Smooth muscle cell (in vitro differentiated cells): ENCODE results near the gene SIK2. TPM values are rescaled to one million over a fixed set of nuclear protein-coding genes. Genes with fewer than 3 reads are reported as not detected.

Source experiments
- DNase-seq: peaks from one replicate; lab custom pipeline; 2025; ENCODE audit not compliant: unreplicated experiment; lab: John Stamatoyannopoulos, UW
- H2AFZ ChIP-seq: fragments of 200-600 bp; sonication (generic); 2 replicates; pipeline ENCODE4 v1.6.0; 2016; ENCODE audit warnings: antibody characterized with exemption, low read depth, mild to moderate bottlenecking
- H3F3A ChIP-seq: fragments of 200-600 bp; sonication (generic); 2 replicates; pipeline ENCODE4 v1.6.0; 2017; ENCODE audit warnings: antibody characterized with exemption, low read depth
- H3K27ac ChIP-seq: fragments of 200-600 bp; sonication (generic); 2 replicates; pipeline ENCODE4 v1.5.1; 2016; ENCODE audit warnings: low read depth, mild to moderate bottlenecking
- H3K27me3 ChIP-seq: fragments of 200-600 bp; sonication (generic); 2 replicates; pipeline ENCODE4 v1.6.1; 2016; ENCODE audit warnings: low read depth, mild to moderate bottlenecking
- H3K36me3 ChIP-seq: fragments of 200-600 bp; sonication (generic); 2 replicates; pipeline ENCODE4 v1.5.1; 2016; ENCODE audit warnings: low read depth
- H3K4me1 ChIP-seq: fragments of 200-600 bp; sonication (generic); 2 replicates; pipeline ENCODE4 v1.5.1; 2016; ENCODE audit warnings: low read depth
- H3K4me2 ChIP-seq: fragments of 200-600 bp; sonication (generic); 2 replicates; pipeline ENCODE4 v1.6.0; 2016; ENCODE audit warnings: mild to moderate bottlenecking
- H3K4me3 ChIP-seq: fragments of 200-600 bp; sonication (generic); 2 replicates; pipeline ENCODE4 v1.5.1; 2016; ENCODE audit warnings: mild to moderate bottlenecking
- H3K79me2 ChIP-seq: fragments of 200-600 bp; sonication (generic); 2 replicates; pipeline ENCODE4 v1.6.0; 2016; ENCODE audit warnings: low read depth, mild to moderate bottlenecking
- H3K9ac ChIP-seq: fragments of 200-600 bp; sonication (generic); 2 replicates; pipeline ENCODE4 v1.6.0; 2016; ENCODE audit warnings: low read depth
- H3K9me3 ChIP-seq: fragments of 200-600 bp; sonication (generic); replicated peaks from 2 replicates; pipeline ENCODE4 v1.5.1; 2016; ENCODE audit warnings: low read depth
- H4K20me1 ChIP-seq: fragments of 200-600 bp; sonication (generic); 2 replicates; pipeline ENCODE4 v1.6.0; 2016; ENCODE audit warnings: low read depth
- WGBS: methylation state at CpG from one replicate; pipeline ENCODE4 v1.1.7; 2016; ENCODE audit warnings: low lambda C conversion rate; 5-methylcytosine and 5-hydroxymethylcytosine counted together
- polyA plus RNA-seq: library from polyadenylated mRNA; unstranded; fragments of >200 nt; fragmentation: Nextera tagmentation; extraction: Ambion mirVana; gene quantifications from 2 replicates; pipeline ENCODE4 v1.2.1, GENCODE V29; 2016
- total RNA-seq: library from RNA; depleted of rRNA; stranded (reverse); fragments of >200 nt; gene quantifications from 2 replicates; pipeline ENCODE4 v1.2.3, GENCODE V29; 2014
- TF ChIP-seq, protein P1 (sequence below): fragments of 200-600 bp; sonication (generic); IDR thresholded peaks from 2 replicates; pipeline ENCODE4 v1.5.1; 2017; ENCODE audit warnings: borderline replicate concordance, mild to moderate bottlenecking, antibody characterized with exemption; ENCODE audit not compliant: insufficient read depth, poor library complexity, severe bottlenecking

The SIK2 gene
- total and polyA plus RNA-seq, 2 experiments from 2014 or later: 1.9 to 14.1 TPM

DNA sequence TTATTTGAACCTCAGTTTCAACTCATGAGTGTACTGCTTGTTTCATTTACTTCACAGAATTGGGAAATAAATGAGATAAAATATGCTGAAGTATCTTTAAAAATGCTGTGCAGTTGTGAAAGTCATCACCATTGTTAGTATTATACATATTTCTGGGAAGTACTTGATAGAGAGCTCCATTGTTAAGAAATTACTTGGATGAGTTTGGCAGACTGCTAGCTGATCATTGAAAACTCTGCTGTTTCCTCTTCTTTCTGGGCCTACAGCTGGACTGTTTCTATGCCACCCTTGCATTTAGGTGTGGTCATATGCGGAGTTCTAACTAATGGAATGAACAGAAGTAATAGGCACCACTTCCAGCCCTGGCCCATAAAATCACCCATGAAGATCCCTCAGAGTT is 10.0 kb downstream of the SIK2 start:
- no peak overlapping the region for H3K27ac ChIP-seq
- WGBS: 91% methylated on average over 1 of the region's 1 CpG
- no peak overlapping the region for H3K9ac ChIP-seq
- no peak overlapping the region for H2AFZ ChIP-seq
- H3K4me2 ChIP-seq: no peak overlapping the region
- H3K9me3 ChIP-seq: no peaks in the 10 kb centered on the region
- H4K20me1 ChIP-seq: peaks cover 61% of the 10 kb centered on the region
- no peaks in the 10 kb centered on the region for H3K4me1 ChIP-seq
- H3K27me3 ChIP-seq: no peaks in the 10 kb centered on the region
- H3K79me2 ChIP-seq: peaks cover 70% of the 10 kb centered on the region
- H3F3A ChIP-seq: no peaks in the 10 kb centered on the region
- TF ChIP-seq, protein P1, sequence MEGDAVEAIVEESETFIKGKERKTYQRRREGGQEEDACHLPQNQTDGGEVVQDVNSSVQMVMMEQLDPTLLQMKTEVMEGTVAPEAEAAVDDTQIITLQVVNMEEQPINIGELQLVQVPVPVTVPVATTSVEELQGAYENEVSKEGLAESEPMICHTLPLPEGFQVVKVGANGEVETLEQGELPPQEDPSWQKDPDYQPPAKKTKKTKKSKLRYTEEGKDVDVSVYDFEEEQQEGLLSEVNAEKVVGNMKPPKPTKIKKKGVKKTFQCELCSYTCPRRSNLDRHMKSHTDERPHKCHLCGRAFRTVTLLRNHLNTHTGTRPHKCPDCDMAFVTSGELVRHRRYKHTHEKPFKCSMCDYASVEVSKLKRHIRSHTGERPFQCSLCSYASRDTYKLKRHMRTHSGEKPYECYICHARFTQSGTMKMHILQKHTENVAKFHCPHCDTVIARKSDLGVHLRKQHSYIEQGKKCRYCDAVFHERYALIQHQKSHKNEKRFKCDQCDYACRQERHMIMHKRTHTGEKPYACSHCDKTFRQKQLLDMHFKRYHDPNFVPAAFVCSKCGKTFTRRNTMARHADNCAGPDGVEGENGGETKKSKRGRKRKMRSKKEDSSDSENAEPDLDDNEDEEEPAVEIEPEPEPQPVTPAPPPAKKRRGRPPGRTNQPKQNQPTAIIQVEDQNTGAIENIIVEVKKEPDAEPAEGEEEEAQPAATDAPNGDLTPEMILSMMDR: no peak
- no peak overlapping the region for H3K4me3 ChIP-seq
- H3K36me3 ChIP-seq: peaks cover 7% of the 10 kb centered on the region
- no peak for DNase-seq

DNA sequence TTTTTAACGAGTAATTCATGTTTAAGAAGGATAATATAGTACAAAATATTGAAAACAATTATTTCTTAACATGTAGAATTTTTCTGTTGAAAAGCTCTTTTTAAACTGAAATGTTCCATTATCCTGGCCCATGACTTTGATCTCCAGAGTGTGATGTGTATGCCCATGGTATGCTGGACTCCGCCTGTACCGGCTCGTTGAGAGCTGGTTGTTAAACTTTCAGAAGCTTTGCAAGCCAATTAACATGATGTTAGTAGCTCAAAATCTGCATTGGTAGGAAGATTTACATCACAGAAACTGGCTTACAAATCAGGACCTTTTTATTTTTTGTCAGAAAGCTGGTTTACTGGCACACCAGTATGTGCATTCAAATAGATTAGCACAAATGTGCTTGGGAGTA is 15.0 kb downstream of the SIK2 start:
- no peak overlapping the region for H3K4me2 ChIP-seq
- no peaks in the 10 kb centered on the region for H3K9me3 ChIP-seq
- 87% methylated on average over 4 of the region's 4 CpGs for WGBS
- H4K20me1 ChIP-seq: peaks cover 14% of the 10 kb centered on the region
- no peaks in the 10 kb centered on the region for H3K27me3 ChIP-seq
- TF ChIP-seq, protein P1: no peak
- H3K9ac ChIP-seq: no peak overlapping the region
- H3K4me1 ChIP-seq: no peaks in the 10 kb centered on the region
- no peak overlapping the region for H3K4me3 ChIP-seq
- H2AFZ ChIP-seq: no peak overlapping the region
- no peak for DNase-seq
- H3F3A ChIP-seq: no peaks in the 10 kb centered on the region
- H3K36me3 ChIP-seq: peaks cover 14% of the 10 kb centered on the region
- H3K27ac ChIP-seq: no peak overlapping the region
- peaks cover 26% of the 10 kb centered on the region for H3K79me2 ChIP-seq

DNA sequence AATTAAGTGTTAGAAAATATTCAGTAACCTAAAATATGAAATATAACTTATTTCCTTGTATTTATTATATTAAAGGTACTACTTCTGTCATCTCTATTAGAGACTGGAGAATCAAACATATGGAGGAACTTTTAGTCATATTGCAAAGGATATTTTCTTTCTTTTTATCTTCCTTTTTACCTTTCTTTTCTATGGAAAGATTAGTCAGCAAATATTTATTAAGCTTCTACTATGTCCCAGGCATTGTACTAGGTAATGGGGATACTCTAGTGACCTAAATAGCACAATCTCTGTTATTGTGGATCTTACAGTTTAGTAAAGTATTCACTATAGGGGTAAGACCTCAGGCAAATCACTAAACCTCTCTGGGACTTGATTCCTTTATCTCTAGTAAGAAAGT is 18.3 kb downstream of the SIK2 start:
- Histone ChIP-seq H3K36me3 (peaks cover 17% of the 10 kb centered on the region), H3K4me1 (no peaks in the 10 kb centered on the region), H2AFZ (no peak overlapping the region), H3K4me3 (no peak overlapping the region), H3K9ac (no peak overlapping the region), H3K27ac (no peak overlapping the region), H3K9me3 (no peaks in the 10 kb centered on the region), H3K27me3 (no peaks in the 10 kb centered on the region), H3K4me2 (no peak overlapping the region), H3F3A (no peaks in the 10 kb centered on the region), H3K79me2 (peaks cover 5% of the 10 kb centered on the region), H4K20me1 (peaks cover 11% of the 10 kb centered on the region)
- DNase-seq: no peak
- TF ChIP-seq, protein P1: no peak

DNA sequence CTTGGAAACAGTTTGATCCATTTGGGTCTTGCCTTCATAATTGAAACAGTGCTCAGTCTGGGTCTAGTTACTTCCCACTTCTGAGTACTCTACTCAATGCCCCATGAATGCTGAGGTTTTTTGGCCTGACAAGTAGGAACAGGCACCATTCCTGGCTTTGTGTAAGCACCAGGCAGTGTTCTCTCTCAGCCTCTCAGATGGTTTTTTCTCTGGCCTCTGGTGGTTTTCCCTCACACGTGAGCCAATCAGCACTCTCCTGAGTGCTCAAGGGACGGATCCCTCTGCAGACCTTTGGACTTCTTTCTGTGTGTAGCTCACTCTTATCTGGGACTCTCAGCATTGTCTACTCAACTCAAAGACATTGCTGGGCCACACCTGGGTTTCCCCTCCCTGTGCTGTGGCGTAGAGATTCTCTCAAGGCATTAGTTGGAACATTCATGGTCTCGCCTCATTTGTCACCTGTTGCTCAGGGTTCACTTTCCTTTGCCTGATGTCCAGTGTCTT is 21.3 kb downstream of the SIK2 start:
- Histone ChIP-seq H3K79me2 (peaks cover 7% of the 10 kb centered on the region), H2AFZ (no peak overlapping the region), H4K20me1 (peaks cover 12% of the 10 kb centered on the region), H3F3A (no peaks in the 10 kb centered on the region), H3K36me3 (peaks cover 10% of the 10 kb centered on the region), H3K4me1 (no peaks in the 10 kb centered on the region), H3K9me3 (no peaks in the 10 kb centered on the region), H3K9ac (no peak overlapping the region), H3K4me2 (no peak overlapping the region), H3K4me3 (no peak overlapping the region), H3K27ac (no peak overlapping the region), H3K27me3 (no peaks in the 10 kb centered on the region)
- DNase-seq: no peak
- WGBS: 90% methylated on average over 4 of the region's 4 CpGs
- TF ChIP-seq, protein P1: no peak
